ENCODE data around the gene RPL28.

- TF ChIP-seq, protein P1, sequence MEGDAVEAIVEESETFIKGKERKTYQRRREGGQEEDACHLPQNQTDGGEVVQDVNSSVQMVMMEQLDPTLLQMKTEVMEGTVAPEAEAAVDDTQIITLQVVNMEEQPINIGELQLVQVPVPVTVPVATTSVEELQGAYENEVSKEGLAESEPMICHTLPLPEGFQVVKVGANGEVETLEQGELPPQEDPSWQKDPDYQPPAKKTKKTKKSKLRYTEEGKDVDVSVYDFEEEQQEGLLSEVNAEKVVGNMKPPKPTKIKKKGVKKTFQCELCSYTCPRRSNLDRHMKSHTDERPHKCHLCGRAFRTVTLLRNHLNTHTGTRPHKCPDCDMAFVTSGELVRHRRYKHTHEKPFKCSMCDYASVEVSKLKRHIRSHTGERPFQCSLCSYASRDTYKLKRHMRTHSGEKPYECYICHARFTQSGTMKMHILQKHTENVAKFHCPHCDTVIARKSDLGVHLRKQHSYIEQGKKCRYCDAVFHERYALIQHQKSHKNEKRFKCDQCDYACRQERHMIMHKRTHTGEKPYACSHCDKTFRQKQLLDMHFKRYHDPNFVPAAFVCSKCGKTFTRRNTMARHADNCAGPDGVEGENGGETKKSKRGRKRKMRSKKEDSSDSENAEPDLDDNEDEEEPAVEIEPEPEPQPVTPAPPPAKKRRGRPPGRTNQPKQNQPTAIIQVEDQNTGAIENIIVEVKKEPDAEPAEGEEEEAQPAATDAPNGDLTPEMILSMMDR (IDR thresholded peaks at IDR 0.05) = no peak
- no peak for TF ChIP-seq POLR2A (IDR thresholded peaks at IDR 0.05)
Observed at GRCh38 chr19:55339889-55340783, 45.6 kb upstream of the RPL28 start.

Measured in ovary (tissue), 3 donors.